ENCODE data around the gene TCERG1L. TPM values are rescaled to one million over a fixed set of nuclear protein-coding genes. Genes with fewer than 3 reads are reported as not detected.

Gene TCERG1L
- total RNA-seq, 4 donors from 2014 or later: 0.24 TPM; not detected in 3

DNA sequence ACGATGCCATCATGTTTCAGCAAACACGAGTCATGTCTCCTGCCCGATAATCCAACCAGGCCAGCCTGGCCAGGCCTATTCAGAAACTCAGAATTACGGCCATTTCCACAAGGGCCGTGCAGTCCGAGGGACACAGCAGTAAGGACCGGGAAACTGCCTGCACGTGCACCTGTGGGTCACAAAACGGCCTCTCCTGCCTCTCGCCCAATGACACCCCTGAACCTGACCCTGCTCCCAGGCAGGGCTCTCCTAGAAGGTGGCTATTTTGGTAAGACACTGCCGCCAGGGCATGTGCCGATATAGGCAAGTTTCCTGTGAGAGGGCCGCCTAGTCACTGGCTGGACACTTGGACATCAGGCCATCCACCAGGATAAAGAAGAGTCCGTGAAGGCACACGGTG lies 196.7 kb downstream of the TCERG1L start:
- TF ChIP-seq, protein P1, sequence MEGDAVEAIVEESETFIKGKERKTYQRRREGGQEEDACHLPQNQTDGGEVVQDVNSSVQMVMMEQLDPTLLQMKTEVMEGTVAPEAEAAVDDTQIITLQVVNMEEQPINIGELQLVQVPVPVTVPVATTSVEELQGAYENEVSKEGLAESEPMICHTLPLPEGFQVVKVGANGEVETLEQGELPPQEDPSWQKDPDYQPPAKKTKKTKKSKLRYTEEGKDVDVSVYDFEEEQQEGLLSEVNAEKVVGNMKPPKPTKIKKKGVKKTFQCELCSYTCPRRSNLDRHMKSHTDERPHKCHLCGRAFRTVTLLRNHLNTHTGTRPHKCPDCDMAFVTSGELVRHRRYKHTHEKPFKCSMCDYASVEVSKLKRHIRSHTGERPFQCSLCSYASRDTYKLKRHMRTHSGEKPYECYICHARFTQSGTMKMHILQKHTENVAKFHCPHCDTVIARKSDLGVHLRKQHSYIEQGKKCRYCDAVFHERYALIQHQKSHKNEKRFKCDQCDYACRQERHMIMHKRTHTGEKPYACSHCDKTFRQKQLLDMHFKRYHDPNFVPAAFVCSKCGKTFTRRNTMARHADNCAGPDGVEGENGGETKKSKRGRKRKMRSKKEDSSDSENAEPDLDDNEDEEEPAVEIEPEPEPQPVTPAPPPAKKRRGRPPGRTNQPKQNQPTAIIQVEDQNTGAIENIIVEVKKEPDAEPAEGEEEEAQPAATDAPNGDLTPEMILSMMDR (IDR thresholded peaks at IDR 0.05): no peak
- DNase-seq (ENCODE audit: low spot score): no peak
- no peak for ATAC-seq (ENCODE audit: low FRiP score)

DNA sequence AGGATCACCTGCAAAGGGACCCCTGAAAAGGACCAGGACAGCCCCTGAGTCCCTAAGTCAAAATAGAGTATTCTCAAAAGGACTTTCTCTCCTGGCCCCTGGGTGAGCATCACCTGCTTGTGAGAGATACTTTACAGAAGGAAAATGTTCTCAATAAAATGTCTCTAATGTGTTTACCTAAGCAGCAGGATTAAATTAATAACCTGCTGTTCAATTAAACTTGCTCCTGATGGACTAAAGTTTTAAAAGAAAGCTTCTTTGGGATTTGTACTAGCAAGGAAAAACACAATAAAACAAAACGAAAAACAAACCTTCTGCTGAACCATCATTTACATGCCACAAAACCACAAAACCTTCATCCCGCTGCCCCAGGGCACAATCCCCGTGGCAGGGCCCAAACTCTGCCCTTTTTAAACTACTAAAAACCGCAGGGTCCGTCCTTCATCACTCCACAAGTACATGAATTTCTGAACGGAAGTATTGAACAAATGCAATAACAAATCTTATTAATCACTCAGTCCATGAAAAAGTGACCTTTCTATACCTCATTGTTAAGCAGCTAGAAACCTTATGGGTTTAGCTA lies 197.7 kb downstream of the TCERG1L start:
- TF ChIP-seq, protein P1 (IDR thresholded peaks at IDR 0.05): no peak
- DNase-seq (ENCODE audit: low spot score): no peak
- ATAC-seq (ENCODE audit: low FRiP score): no peak

GRCh38 chr10:131113165-131113564 lies 198.4 kb downstream of the TCERG1L start:
- DNase-seq (ENCODE audit: low spot score): no peak
- ATAC-seq (ENCODE audit: low FRiP score): no peak
- TF ChIP-seq, protein P1 (IDR thresholded peaks at IDR 0.05): no peak

- TF ChIP-seq, protein P1 (IDR thresholded peaks at IDR 0.05): no peak
- DNase-seq (ENCODE audit: low spot score) (no peak), ATAC-seq (ENCODE audit: low FRiP score) (no peak)
Measured at GRCh38 chr10:131112691-131113090, 198.8 kb downstream of the TCERG1L start.

DNA sequence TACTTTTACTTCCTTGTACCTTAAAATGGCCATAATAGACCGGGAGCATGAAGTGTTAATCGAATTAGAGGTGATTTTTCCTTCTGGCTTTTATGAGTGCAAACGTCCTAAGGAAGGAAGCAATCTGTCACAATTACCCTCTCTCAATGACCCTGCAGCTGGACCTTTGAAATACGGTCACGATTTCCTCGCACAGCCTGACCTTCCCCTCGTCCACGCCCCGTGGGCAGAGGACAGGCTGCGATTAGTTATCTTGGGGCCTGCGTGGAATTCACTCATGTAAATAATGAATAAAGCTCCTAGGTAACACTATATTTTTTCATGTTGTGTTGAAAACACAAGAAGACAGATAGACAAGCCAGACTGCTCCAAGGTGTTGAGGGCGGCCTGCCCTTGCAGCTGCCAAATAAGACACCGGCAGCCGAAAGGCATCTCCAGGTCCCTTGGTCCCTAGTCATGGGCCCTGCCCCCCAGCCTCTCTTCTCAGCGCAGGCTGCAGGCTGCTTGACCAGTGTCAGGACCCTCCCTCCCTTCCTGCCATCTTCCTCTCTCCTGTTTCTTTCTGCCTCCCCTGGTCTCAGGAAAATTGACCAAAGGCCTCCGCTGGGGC lies 199.9 kb downstream of the TCERG1L start:
- TF ChIP-seq, protein P1 (IDR thresholded peaks at IDR 0.05): no peak
- ATAC-seq (ENCODE audit: low FRiP score) (no peak), DNase-seq (ENCODE audit: low spot score) (no peak)

DNA sequence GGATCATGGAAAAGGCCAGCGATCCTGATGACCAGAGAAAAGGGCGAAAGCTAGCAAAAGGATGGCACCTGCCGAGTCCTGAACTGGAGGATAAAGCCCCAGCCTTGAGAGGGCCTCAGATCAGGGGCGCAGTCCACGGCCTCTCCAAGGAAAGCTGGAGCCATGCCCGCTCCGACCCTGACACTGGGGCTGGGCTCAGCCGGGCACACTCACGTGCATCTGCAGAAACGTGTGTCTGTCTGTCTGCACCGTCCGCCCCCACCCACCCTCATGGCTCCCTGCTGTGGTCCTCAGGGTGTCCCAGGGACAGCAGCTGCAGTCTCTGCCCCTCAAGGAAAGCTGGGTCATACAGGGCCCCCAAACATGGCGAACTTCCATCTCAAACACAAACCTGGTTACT lies 200.5 kb downstream of the TCERG1L start:
- TF ChIP-seq, protein P1 (IDR thresholded peaks at IDR 0.05): no peak
- ATAC-seq (ENCODE audit: low FRiP score) (no peak), DNase-seq (ENCODE audit: low spot score) (no peak)

GRCh38 chr10:131110241-131110783 lies 201.2 kb downstream of the TCERG1L start:
- TF ChIP-seq, protein P1 (IDR thresholded peaks at IDR 0.05): no peak
- ATAC-seq (ENCODE audit: low FRiP score): no peak

More at GRCh38 chr10:131110241-131110783, 201.2 kb downstream of the TCERG1L start:
- DNase-seq (ENCODE audit: low spot score): no peak
